ENCODE results near the gene LRFN3. TPM values are rescaled to one million over a fixed set of nuclear protein-coding genes. Genes with fewer than 3 reads are reported as not detected.

The LRFN3 gene
- total and polyA plus RNA-seq, 2 of the 13 experiments (the other 11 are each of a cell fraction or from before 2014, with no cell fraction given), result 0.74 to 1.6 TPM

DNA sequence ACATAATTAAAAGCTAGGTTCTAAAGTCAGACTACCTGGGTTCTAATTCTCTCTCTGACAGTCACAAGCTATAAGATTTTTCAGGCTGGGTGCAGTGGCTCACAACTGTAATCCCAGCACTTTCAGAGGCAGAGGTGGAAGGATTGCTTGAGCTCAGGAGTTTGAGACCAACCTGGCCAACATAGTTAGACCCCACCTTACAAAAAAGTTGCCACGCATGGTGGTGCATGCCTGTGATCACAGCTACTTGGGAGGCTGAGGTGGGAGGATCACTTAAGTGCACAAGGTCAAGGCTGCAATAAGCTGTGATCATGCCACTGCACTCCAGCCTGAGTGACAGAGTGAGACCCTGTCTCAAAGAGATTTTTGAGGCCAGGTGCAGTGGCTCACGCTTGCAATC is 41.8 kb upstream of the LRFN3 start:
- CTCF ChIA-PET (ENCODE audit: low intra/inter-chr PET ratio, low total read pairs), result no interaction called here
- intact Hi-C loops (cut with micrococcal nuclease; ENCODE audit: unreplicated experiment) (no loop called here), in situ Hi-C loops (cut with HindIII; ENCODE audit: extremely low pct_ligation_motif_present, low pct_unique_long_range_greater_than_20kb) (no loop called here)
- ATAC-seq (no peak), DNase-seq (ENCODE audit: low spot score) (no peak), FAIRE-seq (no peak)
- TF ChIP-seq THAP9 (CRISPR knock-in tag; IDR thresholded peaks at IDR 0.05; ENCODE audit: borderline replicate concordance), result no peak
- TF ChIP-seq ZMYM3 (CRISPR knock-in tag; IDR thresholded peaks at IDR 0.05), result no peak
- TF ChIP-seq ESRRA (CRISPR knock-in tag; IDR thresholded peaks at IDR 0.05; ENCODE audit: low read depth), result no peak
- TF ChIP-seq ZFAT (CRISPR knock-in tag; conservative IDR thresholded peaks at IDR 0.05), result no peak
- no peak for TF ChIP-seq PCBP1 (IDR thresholded peaks at IDR 0.05; ENCODE audit: borderline replicate concordance, low read depth, low read length)
- TF ChIP-seq, protein P1, sequence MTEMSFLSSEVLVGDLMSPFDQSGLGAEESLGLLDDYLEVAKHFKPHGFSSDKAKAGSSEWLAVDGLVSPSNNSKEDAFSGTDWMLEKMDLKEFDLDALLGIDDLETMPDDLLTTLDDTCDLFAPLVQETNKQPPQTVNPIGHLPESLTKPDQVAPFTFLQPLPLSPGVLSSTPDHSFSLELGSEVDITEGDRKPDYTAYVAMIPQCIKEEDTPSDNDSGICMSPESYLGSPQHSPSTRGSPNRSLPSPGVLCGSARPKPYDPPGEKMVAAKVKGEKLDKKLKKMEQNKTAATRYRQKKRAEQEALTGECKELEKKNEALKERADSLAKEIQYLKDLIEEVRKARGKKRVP (CRISPR knock-in tag; IDR thresholded peaks at IDR 0.05), result no peak
- TF ChIP-seq, protein P2, sequence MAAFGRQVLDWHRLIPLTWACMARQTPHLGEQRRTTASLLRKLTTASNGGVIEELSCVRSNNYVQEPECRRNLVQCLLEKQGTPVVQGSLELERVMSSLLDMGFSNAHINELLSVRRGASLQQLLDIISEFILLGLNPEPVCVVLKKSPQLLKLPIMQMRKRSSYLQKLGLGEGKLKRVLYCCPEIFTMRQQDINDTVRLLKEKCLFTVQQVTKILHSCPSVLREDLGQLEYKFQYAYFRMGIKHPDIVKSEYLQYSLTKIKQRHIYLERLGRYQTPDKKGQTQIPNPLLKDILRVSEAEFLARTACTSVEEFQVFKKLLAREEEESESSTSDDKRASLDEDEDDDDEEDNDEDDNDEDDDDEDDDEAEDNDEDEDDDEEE (CRISPR knock-in tag; IDR thresholded peaks at IDR 0.05), result no peak
- TF ChIP-seq EED (CRISPR knock-in tag; IDR thresholded peaks at IDR 0.05), result no peak
- TF ChIP-seq ZNF605 (CRISPR knock-in tag; IDR thresholded peaks at IDR 0.05), result no peak
- Histone ChIP-seq H3K27me3 (ENCODE audit: control insufficient read depth in 1 of 2, insufficient read depth in 2 of 2, low read length in 2 of 2) (no peaks in the 10 kb centered on the region), H3K4me1 (ENCODE audit: insufficient read depth, low read length) (0 out of 2 replicates have a peak, but pooled peaks cover 7% of the 10 kb centered on the region), H3K79me2 (ENCODE audit: insufficient read depth, low read length) (no peaks in the 10 kb centered on the region), H3K9me3 (ENCODE audit: low read length) (no peaks in the 10 kb centered on the region), H4K20me1 (ENCODE audit: insufficient read depth, low read length) (no peaks in the 10 kb centered on the region), H3K36me3 (replicated peaks in 1 of 2; ENCODE audit: control insufficient read depth in 1 of 2, insufficient read depth in 2 of 2, low read length in 2 of 2) (peaks cover 6 to 24% of the 10 kb centered on the region in 2 experiments; a peak in 2 of 5 replicates), H3K4me2 (ENCODE audit: low read depth, low read length) (no peak overlapping the region), H3K9ac (ENCODE audit: insufficient read depth, low read depth, low read length) (no peak overlapping the region), H3K4me3 (replicated peaks in 1 of 3; ENCODE audit: insufficient read depth in 1 of 3, low read depth in 2 of 3, low read length in 3 of 3) (no peak overlapping the region), H3K27ac (ENCODE audit: extremely low read length, insufficient read depth, low read length) (no peak overlapping the region), H2AFZ (ENCODE audit: low read length) (no peak overlapping the region)
- POLR2A ChIA-PET, result no interaction called here
- no TSS peak for BruUV-seq (replicated peaks)
- WGBS (ENCODE audit: low lambda C conversion rate), result 91% methylated on average over 1 of the region's 2 CpGs

Measured in HepG2 (cell line).